ENCODE results near the gene CDSN. TPM values are rescaled to one million over a fixed set of nuclear protein-coding genes. Genes with fewer than 3 reads are reported as not detected.
"Not testable (repeated sequence)": the region's sequence is repeated elsewhere in the genome, so short reads cannot be mapped to it uniquely, and the experiment has no call there.

CDSN gene
- total RNA-seq, 1 donor from 2014 or later: not detected

DNA sequence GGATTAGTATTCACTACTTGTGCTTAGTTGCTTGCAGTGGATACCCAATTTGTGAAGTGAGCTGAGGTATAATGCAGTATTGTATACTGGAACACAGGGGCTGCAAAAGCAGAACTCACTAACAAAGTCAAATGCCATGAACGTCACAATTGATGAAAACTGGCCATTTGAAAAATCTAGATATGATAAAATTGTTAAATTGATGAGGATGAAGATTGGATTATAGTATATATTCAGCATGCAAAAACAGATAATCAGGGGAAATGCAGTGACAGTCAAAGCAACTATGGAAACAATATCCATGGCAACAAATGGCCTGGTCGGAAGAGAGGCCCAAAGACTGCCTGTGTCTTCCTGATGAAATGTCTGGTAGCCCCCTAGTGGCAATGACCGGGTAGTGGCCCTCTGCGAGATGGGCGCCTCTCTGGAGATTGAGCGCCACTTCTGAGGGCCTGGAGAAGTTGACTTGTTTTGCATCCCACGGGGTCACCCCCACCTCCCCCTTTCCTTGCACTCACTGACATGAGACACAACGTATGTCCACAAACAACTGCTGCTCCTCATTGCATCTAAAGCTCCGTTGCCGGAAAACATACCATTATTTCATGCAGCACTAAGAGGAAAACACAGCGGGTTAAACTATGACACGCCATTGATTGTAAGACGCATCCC, 51.4 kb downstream of the CDSN start:
- peak; percentile 47 for DNase-seq (ENCODE audit: low read depth)

DNA sequence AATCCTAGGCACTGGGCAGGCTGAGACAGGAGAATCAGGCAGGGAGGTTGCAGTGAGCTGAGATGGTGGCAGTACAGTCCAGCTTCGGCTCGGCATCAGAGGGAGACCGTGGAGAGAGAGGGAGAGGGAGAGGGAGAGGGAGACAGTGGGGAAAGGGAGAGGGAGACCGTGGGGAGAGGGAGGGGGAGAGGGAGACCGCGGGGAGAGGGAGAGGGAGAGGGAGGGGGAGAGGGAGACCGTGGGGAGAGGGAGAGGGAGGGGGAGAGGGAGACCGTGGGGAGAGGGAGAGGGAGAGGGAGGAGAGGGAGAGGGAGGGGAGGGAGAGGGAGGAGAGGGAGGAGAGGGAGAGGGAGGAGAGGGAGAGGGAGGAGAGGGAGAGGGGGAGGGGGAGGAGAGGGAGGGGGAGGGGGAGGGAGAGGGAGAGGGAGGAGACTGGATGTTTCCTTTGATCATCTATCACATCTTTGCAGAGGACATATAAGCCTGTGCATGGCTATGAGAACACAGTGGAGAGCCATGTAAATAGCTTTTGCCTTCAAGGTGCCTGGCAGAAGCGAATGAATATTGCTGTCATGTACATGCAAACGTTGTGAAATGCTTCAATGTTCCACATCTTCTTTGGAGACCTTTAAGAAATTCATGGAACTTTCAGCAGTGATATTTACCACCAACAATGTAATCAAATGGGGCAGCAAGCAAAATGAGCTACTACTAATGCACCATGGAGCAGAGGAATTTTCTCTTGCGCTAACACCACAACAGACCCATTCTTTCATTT, 52.2 kb downstream of the CDSN start:
- not testable (repeated sequence) for H3K4me3 ChIP-seq (ENCODE audit: low read depth, low read length); DNase-seq (ENCODE audit: low read depth)

More for the DNA sequence above, 51.4 kb downstream of the CDSN start:
- no peak overlapping the region for H3K4me3 ChIP-seq (ENCODE audit: low read depth, low read length)
- TF ChIP-seq, protein P1, sequence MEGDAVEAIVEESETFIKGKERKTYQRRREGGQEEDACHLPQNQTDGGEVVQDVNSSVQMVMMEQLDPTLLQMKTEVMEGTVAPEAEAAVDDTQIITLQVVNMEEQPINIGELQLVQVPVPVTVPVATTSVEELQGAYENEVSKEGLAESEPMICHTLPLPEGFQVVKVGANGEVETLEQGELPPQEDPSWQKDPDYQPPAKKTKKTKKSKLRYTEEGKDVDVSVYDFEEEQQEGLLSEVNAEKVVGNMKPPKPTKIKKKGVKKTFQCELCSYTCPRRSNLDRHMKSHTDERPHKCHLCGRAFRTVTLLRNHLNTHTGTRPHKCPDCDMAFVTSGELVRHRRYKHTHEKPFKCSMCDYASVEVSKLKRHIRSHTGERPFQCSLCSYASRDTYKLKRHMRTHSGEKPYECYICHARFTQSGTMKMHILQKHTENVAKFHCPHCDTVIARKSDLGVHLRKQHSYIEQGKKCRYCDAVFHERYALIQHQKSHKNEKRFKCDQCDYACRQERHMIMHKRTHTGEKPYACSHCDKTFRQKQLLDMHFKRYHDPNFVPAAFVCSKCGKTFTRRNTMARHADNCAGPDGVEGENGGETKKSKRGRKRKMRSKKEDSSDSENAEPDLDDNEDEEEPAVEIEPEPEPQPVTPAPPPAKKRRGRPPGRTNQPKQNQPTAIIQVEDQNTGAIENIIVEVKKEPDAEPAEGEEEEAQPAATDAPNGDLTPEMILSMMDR (conservative IDR thresholded peaks at IDR 0.05; ENCODE audit: low read depth, low read length): peak; percentile 96

DNA sequence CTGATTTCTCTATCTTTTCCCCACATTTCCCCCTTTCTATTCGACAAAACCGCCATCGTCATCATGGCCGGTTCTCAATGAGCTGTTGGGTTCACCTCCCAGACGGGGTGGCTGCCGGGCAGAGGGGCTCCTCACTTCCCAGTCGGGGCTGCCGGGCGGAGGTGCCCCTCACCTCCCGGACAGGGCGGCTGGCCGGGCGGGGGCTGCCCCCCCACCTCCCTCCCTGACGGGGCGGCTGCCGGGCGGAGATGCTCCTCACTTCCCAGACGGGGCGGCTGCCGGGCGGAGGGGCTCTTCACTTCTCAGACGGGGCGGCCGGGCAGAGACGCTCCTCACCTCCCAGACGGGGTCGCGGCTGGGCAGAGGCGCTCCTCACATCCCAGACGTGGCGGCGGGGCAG, 53.2 kb downstream of the CDSN start:
- not testable (repeated sequence) for H3K4me3 ChIP-seq (ENCODE audit: low read depth, low read length); DNase-seq (ENCODE audit: low read depth)

DNA sequence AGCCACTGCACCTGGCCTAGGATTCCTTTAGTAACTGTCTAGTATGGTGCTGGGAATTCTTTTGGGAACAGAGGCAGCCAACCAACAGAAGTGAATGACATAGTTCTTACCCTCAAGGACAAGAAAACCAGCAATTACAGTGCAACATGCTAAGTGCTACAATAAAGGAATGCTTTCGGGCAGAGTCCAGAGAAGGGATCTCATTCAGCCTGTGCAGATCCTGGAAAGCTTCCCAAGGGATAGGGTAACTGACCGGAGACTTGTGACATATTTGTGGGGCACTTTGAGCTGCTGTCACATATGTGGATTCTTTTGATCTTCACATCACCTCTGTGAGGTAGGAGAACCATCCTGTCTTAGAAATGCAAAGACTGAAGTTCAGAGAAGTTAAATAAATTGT, 54.7 kb downstream of the CDSN start:
- DNase-seq (ENCODE audit: low read depth): no peak
- TF ChIP-seq, protein P1 (conservative IDR thresholded peaks at IDR 0.05; ENCODE audit: low read depth, low read length): no peak
- no peak overlapping the region for H3K4me3 ChIP-seq (ENCODE audit: low read depth, low read length)

Other genes with a start within 250 kb of the CDSN start
- gene DDR1, start 235.9 kb downstream of the CDSN start, total RNA-seq: 72.0 and 128 TPM in 2 replicates
- 15.0 and 19.1 TPM in 2 replicates for gene GTF2H4, start 212.2 kb downstream of the CDSN start, total RNA-seq
- 28.1 and 48.5 TPM in 2 replicates for gene VARS2, start 206.2 kb downstream of the CDSN start, total RNA-seq
- gene SFTA2, start 188.3 kb downstream of the CDSN start, total RNA-seq: 8.2 and 8.7 TPM in 2 replicates
- under 0.01 and 0.07 TPM in 2 replicates for gene MUCL3, start 179.5 kb downstream of the CDSN start, total RNA-seq
- not detected in 2 replicates for gene MUC21, start 136.7 kb downstream of the CDSN start, total RNA-seq
- gene MUC22, start 110.0 kb downstream of the CDSN start, total RNA-seq: 0.06 TPM in 1 of 2 replicates, not detected in the other
- gene C6orf15, start 7.9 kb downstream of the CDSN start, total RNA-seq: 0.29 and 0.43 TPM in 2 replicates
- 1.1 and 2.8 TPM in 2 replicates for gene PSORS1C1, start 5.6 kb downstream of the CDSN start, total RNA-seq
- gene PSORS1C2, start 18.6 kb upstream of the CDSN start, total RNA-seq: not detected in 2 replicates
- gene CCHCR1, start 37.4 kb upstream of the CDSN start, total RNA-seq: 23.2 and 28.2 TPM in 2 replicates
- gene TCF19, start 38.1 kb upstream of the CDSN start, total RNA-seq: 34.1 and 47.5 TPM in 2 replicates
- 2.1 and 5.1 TPM in 2 replicates for gene POU5F1, start 50.2 kb upstream of the CDSN start, total RNA-seq
- 174 and 314 TPM in 2 replicates for gene HLA-C, start 151.6 kb upstream of the CDSN start, total RNA-seq
- gene HLA-B, start 236.7 kb upstream of the CDSN start, total RNA-seq: 41.2 and 225 TPM in 2 replicates

Measured in epithelial cell of proximal tubule (primary cell).